Vagina (tissue), 2 donors: ENCODE data around the gene FHIP1A. TPM values are rescaled to one million over a fixed set of nuclear protein-coding genes. Genes with fewer than 3 reads are reported as not detected.

Experiments used
- DNase-seq, 2 donors: peaks; one replicate each; pipeline ENCODE4 v3.0.0-alpha.2; 2017; ENCODE audit errors: extremely low spot score in 2 of 2
- H3K27ac ChIP-seq: fragments of 200-600 bp; sonication (generic); one replicate; pipeline ENCODE4 v1.5.1; 2019
- H3K27me3 ChIP-seq: fragments of 200-600 bp; sonication (generic); one replicate; pipeline ENCODE4 v1.5.1; 2019
- H3K36me3 ChIP-seq, 2 donors: fragments of 200-600 bp; sonication (generic); one replicate each; pipeline ENCODE4 v1.5.1; 2017 to 2019
- H3K4me1 ChIP-seq: fragments of 200-600 bp; sonication (generic); one replicate; pipeline ENCODE4 v1.5.1; 2019
- H3K4me3 ChIP-seq, 2 donors: fragments of 200-600 bp; sonication (generic); 1 replicate in 1 of 2; 2 replicates in 1 of 2; pipeline ENCODE4 v1.5.1; 2016 to 2019
- H3K9me3 ChIP-seq: fragments of 200-600 bp; sonication (generic); one replicate; pipeline ENCODE4 v1.5.1; 2019
- CTCF ChIP-seq, 3 experiments: fragments of 450-650 bp in 2 of 3; fragments of 200-600 bp in 1 of 3; sonication (generic) in 1 of 3; IDR thresholded peaks; one replicate each; pipeline ENCODE4 v1.5.1; 2017 to 2019; ENCODE audit warnings: antibody characterized with exemption in 3 of 3, mild to moderate bottlenecking in 2 of 3, moderate library complexity in 2 of 3
- POLR2A ChIP-seq, 2 donors: fragments of 450-650 bp; IDR thresholded peaks; one replicate each; pipeline ENCODE4 v1.6.1; 2017; ENCODE audit warnings: antibody characterized with exemption in 2 of 2, mild to moderate bottlenecking in 2 of 2, moderate library complexity in 2 of 2
- POLR2AphosphoS5 ChIP-seq, 2 donors: sonication (generic); formaldehyde crosslinking; IDR thresholded peaks; one replicate each; pipeline ENCODE4 v1.9.0; 2017; ENCODE audit warnings: antibody characterized with exemption in 2 of 2, mild to moderate bottlenecking in 2 of 2, low read depth in 1 of 2; ENCODE audit not compliant: insufficient read depth in 1 of 2
- intact Hi-C: fragments of 100-400 bp; cut with DNase I; formaldehyde crosslinking; loops from one replicate; pipeline ENCODE4 v1.15.1; 2023
- total RNA-seq: library from RNA; depleted of rRNA; stranded (reverse); fragments of >200 nt; gene quantifications from one replicate; pipeline ENCODE4 v1.2.3, GENCODE V29; 2016

FHIP1A gene
- total RNA-seq, 1 donor from 2014 or later: 20.4 TPM

- no peak for DNase-seq
- H3K27ac ChIP-seq: no peak overlapping the region
- no peaks in the 10 kb centered on the region for H3K9me3 ChIP-seq
- TF ChIP-seq POLR2A (IDR thresholded peaks at IDR 0.05) (no peak), CTCF (IDR thresholded peaks at IDR 0.05) (no peak), POLR2AphosphoS5 (IDR thresholded peaks at IDR 0.05; ENCODE audit: insufficient read depth in 1 of 2, low read depth in 1 of 2) (no peak)
- no peaks in the 10 kb centered on the region for H3K36me3 ChIP-seq
- no peaks in the 10 kb centered on the region for H3K27me3 ChIP-seq
- no peak overlapping the region for H3K4me3 ChIP-seq
- H3K4me1 ChIP-seq: peaks cover 4% of the 10 kb centered on the region
- intact Hi-C loops: no loop called here
These were observed 21.1 kb downstream of the FHIP1A start for GRCh38 chr4:151429957-151430570.

GRCh38 chr4:151430740-151431457 is 21.9 kb downstream of the FHIP1A start:
- Histone ChIP-seq H3K36me3 (no peaks in the 10 kb centered on the region), H3K4me3 (no peak overlapping the region), H3K9me3 (no peaks in the 10 kb centered on the region), H3K27me3 (no peaks in the 10 kb centered on the region), H3K27ac (no peak overlapping the region), H3K4me1 (peaks cover 4% of the 10 kb centered on the region)
- intact Hi-C loops: no loop called here
- no peak for DNase-seq
- TF ChIP-seq POLR2AphosphoS5 (IDR thresholded peaks at IDR 0.05; ENCODE audit: insufficient read depth in 1 of 2, low read depth in 1 of 2) (no peak), POLR2A (IDR thresholded peaks at IDR 0.05) (no peak), CTCF (IDR thresholded peaks at IDR 0.05) (no peak)

DNA sequence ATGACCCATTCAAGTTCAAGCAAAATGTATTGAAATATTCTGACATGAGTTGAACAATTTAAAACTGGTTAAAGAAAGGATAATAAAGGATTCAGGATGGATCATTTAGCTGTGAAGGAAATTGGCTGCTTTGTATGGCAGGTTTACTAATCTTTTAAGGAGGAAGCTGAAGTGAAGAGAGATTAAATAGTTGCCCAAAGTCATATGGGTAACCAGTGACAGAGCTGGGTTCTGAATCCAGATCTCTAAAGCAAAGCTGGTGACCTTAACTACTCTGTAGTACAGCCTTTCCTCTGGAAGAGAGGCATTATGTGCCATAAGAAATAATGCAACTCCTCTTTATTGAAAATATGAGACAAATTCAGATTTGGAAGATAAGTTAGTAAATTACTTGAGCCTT is 22.8 kb downstream of the FHIP1A start:
- Histone ChIP-seq H3K36me3 (no peaks in the 10 kb centered on the region), H3K4me1 (peaks cover 4% of the 10 kb centered on the region), H3K27me3 (no peaks in the 10 kb centered on the region), H3K9me3 (no peaks in the 10 kb centered on the region), H3K4me3 (no peak overlapping the region), H3K27ac (no peak overlapping the region)
- TF ChIP-seq POLR2AphosphoS5 (IDR thresholded peaks at IDR 0.05; ENCODE audit: insufficient read depth in 1 of 2, low read depth in 1 of 2) (no peak), POLR2A (IDR thresholded peaks at IDR 0.05) (no peak), CTCF (IDR thresholded peaks at IDR 0.05) (no peak)
- DNase-seq: no peak
- intact Hi-C loops: no loop called here

GRCh38 chr4:151432654-151433053 is 23.7 kb downstream of the FHIP1A start:
- no peaks in the 10 kb centered on the region for H3K27me3 ChIP-seq
- DNase-seq: no peak
- intact Hi-C loops: no loop called here
- H3K4me1 ChIP-seq: peaks cover 4% of the 10 kb centered on the region
- no peaks in the 10 kb centered on the region for H3K9me3 ChIP-seq
- no peak overlapping the region for H3K4me3 ChIP-seq
- TF ChIP-seq CTCF (IDR thresholded peaks at IDR 0.05) (no peak), POLR2A (IDR thresholded peaks at IDR 0.05) (no peak), POLR2AphosphoS5 (IDR thresholded peaks at IDR 0.05; ENCODE audit: insufficient read depth in 1 of 2, low read depth in 1 of 2) (no peak)
- H3K36me3 ChIP-seq: no peaks in the 10 kb centered on the region
- H3K27ac ChIP-seq: no peak overlapping the region
